Skeletal muscle tissue (tissue), 1 donor: Measurements from ENCODE around the gene MYBPHL. TPM values are rescaled to one million over a fixed set of nuclear protein-coding genes. Genes with fewer than 3 reads are reported as not detected.

ENCODE experiments used
- total RNA-seq: library from RNA; depleted of rRNA; stranded (reverse); fragments of >200 nt; gene quantifications from one replicate; pipeline ENCODE4 v1.2.3, GENCODE V29; 2014

MYBPHL gene
- total RNA-seq, 1 donor from 2014 or later: under 0.01 TPM

Other genes starting within 250 kb of the MYBPHL start
- 23.0 TPM for gene TAF13, start 231.0 kb downstream of the MYBPHL start, total RNA-seq
- 20.4 TPM for gene TMEM167B, start 216.2 kb downstream of the MYBPHL start, total RNA-seq
- gene ELAPOR1, start 192.9 kb downstream of the MYBPHL start, total RNA-seq: under 0.01 TPM
- 87.7 TPM for gene SARS1, start 93.1 kb downstream of the MYBPHL start, total RNA-seq
- gene CELSR2, start 57.5 kb downstream of the MYBPHL start, total RNA-seq: 1.6 TPM
- gene PSRC1, start 23.9 kb downstream of the MYBPHL start, total RNA-seq: 1.6 TPM
- 22.4 TPM for gene SORT1, start 90.9 kb upstream of the MYBPHL start, total RNA-seq
- 28.2 TPM for gene PSMA5, start 119.4 kb upstream of the MYBPHL start, total RNA-seq
- 38.6 TPM for gene SYPL2, start 159.5 kb upstream of the MYBPHL start, total RNA-seq
- gene ATXN7L2, start 176.9 kb upstream of the MYBPHL start, total RNA-seq: 3.1 TPM
- 4.2 TPM for gene CYB561D1, start 187.1 kb upstream of the MYBPHL start, total RNA-seq
- 8.4 TPM for gene AMIGO1, start 202.7 kb upstream of the MYBPHL start, total RNA-seq
- gene GPR61, start 232.9 kb upstream of the MYBPHL start, total RNA-seq: 0.52 TPM
- gene GNAI3, start 241.6 kb upstream of the MYBPHL start, total RNA-seq: 8.4 TPM